NK-92 treated with Interleukin-12 subunit alpha and Interleukin-12 subunit beta, amount 100 ng/mL, for 24 hours (cell line): Measurements from ENCODE around the gene VWA8.
"Not testable (repeated sequence)": the region's sequence is repeated elsewhere in the genome, so short reads cannot be mapped to it uniquely, and the experiment has no call there.

Experiments
- DNase-seq: peaks from one replicate; lab custom pipeline; 2025; lab: John Stamatoyannopoulos, UW

Gene VWA8

DNA sequence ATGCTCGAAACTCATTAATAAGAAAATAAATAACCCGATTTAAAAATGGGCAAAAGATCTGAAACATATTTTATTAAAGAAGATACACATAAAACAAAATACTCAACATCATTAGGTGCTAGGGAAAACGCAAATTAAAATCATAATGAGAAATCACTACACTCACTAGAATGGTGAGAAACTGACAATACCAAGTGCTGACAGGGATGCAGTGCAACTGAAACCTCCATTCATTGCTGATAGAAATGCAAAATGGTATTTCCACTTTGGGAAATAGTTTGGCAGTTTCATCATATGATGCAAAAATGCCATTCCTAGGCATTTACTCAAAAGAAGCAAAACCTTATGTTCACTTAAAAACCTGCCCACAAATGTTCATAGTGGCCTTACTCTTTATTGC lies 278.1 kb downstream of the VWA8 start:
- DNase-seq, result no peak

DNA sequence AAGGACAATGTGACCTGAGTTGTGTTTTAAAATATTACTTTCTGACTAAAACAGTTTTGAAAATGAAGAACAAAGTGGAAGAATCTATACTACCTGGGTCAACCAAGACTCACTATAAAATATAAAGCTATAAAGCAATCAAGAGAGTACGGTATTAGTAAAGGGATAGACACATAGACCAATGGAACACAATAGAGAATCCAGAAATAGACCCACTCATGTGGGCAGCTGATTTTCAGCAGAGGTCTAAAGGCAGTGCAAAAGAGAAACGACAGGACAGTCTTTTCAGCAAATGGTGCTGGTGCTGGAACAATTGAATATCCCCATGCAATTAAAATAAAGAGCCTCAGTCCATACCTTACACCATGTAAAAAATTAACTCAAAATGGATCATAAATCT lies 278.9 kb downstream of the VWA8 start:
- DNase-seq, result no peak

DNA sequence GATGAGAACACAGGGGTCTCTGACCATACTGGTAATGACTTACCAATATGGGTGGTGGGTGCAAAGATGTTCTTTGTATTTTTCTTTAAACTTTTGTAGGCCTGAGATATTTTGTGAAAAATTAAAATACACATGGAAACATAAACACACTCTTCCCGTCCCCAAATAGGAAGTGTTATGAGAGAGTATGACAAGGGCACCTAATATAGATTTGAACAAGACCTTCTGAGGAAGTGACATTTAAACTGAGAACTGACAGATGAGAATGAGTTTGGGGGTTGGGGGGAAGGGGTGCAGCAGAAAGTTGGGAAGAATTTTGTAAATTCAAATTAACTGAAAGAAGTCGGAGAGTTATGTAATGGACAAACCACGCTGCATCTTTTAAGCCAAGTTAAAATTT lies 279.3 kb downstream of the VWA8 start:
- DNase-seq, result no peak

DNA sequence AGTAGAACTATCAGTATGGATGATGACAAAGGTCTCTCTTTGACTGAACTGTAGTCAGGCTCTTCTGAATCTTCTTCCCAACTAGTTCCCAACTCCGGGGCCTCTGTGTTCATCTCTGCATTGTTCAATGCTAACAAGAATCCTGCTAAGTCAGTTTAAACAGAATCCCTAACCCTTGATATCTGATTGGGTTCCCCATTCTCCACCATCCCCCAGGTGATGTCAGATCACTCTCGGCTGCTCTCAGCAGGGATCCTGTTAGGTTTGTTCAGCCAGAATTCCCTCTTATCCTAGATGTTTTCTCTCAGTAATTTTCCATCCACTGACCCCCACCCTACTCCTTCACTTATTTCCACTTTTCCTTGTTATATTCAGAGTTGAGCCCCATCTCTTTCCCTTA lies 280.0 kb downstream of the VWA8 start:
- no peak for DNase-seq

DNA sequence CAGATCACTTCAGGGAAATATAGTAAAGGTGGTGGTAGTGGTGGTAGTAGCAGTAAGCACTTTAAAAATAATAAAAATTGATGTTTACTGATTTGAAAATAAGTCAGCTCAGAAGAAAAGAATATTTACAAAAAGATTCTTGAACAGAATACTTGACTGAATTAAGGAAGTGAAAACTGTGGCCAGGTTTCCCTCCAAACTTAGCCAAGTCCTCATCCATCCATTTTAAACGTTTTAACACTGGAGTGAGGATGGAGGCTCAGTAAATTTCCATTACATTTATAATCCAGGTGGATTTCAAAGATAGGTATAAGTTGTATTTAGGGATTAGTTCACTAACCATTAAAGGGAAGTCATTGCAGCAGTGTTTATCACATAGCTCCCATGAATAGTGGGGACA lies 282.1 kb downstream of the VWA8 start:
- DNase-seq, result no peak

DNA sequence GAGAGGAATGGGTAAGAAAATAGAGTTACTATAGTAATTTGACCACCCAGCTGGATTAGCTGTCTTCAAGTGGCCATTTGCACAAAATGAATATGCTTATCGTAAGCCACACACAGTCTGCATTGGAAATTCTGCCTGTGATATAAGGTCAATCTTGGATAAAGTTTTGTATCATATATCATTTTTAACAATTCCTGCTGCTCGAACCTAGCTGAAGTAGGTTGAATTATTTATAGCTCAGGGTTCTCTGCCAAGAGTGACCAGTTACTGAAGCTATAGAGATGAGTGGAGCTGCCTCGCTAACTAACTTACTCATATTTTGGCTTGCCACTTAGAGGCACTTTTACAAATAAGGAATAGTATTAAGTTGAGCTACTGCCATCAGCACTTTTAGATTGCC lies 282.7 kb downstream of the VWA8 start:
- DNase-seq, result no peak

DNA sequence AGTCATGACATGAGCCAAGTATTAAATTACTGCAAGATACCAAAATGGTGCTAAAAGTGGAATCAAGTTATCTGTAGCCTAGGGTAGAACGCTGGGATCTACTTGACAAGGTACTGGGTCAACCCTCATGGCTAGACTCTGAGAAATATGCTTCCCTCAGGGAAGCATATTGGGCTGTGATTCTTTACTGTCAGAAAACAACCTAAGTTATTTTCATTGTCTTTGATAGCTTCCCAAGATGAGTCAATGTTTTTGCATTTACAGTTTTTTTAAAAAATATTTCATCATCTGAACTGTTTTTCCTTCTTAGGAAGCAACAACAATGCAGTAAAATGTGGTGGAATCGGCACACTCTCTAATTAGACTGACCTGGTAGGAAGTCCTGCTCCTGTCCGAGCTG lies 285.6 kb downstream of the VWA8 start:
- DNase-seq, result no peak

DNA sequence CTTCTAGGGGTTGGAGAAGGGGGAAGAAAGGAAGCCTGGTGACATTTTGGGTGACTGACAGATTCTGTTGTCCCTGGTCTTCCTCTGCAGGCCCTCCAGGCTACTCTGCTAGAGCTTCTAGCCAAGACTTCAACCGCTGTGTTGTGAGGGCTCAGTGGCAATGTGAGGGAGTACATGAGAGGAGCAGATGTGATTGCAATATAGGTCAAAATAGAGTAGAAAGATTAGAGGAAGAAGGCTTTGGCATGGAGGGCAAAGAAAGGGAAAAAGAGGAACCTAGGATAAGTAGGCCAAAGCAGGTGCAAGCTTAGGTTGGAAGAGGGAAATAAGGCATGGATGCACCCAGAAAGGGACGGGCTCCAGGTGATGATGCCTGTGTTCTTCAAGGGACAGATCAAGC lies 286.7 kb downstream of the VWA8 start:
- DNase-seq, result no peak

DNA sequence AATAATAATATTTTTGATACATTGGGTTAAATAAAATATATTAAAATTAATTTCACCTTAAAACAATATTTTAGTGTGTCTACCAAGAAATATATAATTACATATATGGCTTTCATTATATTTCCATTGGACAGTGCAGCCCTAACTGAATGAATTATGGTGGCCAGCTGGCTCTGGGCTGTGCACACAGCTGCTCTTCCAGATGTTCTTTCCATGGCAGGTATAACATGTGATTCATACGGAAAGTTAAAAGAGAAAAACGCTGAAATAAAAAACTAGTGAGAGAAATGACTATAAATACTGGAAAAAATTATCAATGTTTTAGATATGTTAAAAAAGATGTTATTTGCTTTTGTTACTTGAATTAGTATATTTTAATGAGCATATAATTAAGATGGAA lies 287.3 kb downstream of the VWA8 start:
- DNase-seq, result no peak

DNA sequence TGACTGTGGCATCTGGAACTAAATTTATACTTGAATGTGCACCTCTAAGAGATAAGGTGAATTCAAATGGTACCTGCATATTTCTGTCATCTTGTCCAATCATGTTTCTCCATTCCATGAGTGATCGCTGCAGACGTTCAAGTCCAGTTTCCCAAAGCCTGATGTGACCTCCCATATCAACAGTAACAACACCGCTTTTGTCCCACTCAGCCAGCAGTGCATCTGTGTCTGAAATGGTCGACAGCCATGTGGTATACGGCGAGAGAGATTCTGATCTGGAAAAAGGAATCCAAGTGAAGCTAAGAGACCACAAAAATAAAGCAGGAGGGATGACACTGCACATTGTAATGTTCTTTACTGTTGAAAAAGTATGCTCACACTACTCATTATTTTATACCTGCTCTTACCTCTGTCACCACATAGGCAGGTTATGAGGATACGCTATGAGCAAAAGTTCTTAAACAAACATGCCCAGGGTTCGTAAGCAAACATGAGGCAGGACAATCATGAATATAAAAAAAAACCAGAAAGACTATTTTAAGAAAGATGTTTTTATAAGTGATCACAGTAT lies 290.0 kb downstream of the VWA8 start:
- DNase-seq, result no peak

DNA sequence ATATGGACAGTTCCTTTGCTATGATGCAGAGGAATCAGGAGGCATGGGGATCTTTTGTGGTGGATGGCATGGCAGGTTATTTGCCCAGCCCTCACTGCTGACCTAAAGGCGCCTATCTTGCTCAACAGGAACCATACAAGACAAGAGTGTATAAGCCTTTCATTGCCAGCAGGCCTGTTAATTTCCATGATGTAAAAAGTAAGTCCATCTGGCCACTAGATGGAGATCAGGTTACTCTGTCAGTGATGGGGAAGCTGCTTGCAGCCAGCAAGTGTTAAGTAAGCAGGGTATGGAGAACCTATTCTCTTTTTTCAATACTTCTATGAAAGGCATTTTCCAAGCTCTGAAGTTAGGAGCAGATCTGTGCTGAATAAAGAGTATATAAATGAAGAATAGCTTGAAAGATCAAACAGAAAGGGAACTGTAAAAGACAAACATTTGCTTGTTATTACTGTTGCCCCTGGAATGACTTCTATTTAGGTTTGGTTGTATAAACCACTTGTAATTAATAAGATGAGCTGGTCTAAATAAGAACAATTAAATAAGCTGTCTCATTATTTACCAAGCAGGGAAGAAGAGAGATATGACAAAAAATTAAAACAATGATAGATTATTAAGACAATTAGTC lies 292.7 kb downstream of the VWA8 start:
- DNase-seq, result no peak

DNA sequence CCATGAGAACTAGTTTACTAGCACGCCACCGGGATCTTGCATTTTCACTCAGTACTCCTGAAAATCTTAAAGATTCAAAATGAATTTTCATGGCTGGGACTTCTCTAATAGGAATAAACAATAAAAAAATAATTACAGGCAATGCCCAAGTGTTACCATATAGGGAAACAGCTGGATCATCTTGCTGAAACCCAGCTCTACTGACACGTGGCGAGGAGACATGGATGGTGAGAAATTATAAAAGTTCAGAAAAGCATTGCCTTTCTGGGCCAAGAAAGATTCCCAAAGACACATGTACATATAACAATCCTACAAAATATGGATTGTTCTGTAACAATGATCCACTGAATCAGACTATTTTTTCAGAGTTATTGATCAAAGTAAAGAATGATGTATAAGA lies 294.3 kb downstream of the VWA8 start:
- no peak for DNase-seq

DNA sequence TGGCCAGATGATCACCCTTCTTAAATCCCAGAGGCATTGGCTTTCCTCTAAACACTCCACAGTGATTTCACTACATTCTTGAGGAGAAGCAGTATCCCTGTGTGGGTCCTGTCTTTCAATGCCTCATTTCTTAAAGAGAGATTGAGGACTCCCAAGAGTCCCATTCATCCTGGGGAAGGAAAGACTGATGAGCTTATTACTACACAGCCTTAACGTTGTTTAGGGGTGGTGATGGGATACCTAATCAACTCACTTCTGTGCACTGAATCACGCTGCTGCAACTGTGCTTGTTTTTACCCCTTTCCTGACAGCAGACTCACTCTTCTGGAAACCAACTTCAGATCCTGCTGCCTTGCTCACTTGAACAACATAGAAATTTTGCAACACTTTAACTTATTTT lies 300.5 kb downstream of the VWA8 start:
- DNase-seq, result no peak

DNA sequence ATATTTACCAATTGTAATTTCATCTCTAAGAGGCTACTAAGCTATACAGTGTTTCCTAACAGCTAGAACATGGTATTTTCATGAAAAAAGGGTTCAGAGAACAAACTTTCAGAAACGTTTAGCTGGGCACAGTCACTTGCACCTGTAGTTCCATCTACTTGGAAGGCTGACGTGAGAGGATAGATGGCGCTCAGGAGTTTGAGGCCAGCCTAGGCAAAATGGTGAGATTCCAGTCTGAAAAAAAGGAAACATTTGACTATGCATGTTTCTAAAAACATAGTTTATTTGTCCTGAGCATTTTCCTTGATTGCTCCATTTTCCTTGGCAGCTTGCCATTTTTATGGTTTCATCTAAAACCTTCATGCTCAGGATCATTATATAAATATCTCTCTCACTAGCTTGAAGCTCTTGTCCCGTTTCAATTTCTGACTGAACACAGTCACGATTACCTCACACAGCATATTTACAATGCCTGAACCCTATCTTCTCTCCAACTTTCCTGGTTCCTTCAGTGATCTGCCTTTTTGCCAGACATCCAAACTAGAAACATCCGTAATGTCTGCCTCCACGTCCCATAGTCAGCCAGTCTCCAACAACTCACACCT lies 302.8 kb downstream of the VWA8 start:
- no peak for DNase-seq

DNA sequence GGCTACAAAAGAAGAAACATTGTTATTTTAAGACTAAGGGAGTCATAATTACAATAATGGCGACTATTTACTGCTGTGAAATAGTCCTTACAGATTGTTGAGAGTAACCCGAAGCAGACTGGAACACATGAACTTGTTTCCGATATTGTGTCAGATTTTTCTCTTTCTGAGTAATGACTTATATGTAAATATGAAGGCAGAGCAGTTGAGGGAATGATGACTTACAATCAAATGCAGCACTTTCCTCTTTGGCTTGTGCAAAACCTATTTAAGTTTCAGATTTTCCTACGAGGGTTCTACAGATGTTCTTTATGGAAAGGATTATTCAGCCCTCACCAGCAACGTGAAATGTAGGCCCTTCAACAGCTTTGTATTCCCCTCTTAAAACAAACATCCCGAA lies 304.9 kb downstream of the VWA8 start:
- no peak for DNase-seq

DNA sequence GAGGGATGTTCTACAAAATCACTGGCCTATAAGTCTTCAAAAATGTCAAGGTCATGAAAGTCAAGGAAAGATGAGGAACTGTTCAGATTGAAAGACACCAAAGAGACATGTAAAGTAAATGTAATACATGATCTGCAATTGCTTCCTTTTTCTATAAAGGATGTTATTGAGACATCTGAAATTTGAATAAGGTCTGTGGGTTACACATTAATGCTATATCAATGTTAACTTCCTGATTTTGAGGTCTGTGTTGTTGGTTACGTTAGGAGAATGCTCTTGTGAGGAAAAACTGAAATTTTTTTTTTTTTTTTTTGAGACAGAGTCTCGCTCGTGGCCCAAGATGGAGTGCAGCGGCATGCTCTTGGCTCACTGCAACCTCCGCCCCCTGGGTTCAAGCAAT lies 306.1 kb downstream of the VWA8 start:
- no peak for DNase-seq

DNA sequence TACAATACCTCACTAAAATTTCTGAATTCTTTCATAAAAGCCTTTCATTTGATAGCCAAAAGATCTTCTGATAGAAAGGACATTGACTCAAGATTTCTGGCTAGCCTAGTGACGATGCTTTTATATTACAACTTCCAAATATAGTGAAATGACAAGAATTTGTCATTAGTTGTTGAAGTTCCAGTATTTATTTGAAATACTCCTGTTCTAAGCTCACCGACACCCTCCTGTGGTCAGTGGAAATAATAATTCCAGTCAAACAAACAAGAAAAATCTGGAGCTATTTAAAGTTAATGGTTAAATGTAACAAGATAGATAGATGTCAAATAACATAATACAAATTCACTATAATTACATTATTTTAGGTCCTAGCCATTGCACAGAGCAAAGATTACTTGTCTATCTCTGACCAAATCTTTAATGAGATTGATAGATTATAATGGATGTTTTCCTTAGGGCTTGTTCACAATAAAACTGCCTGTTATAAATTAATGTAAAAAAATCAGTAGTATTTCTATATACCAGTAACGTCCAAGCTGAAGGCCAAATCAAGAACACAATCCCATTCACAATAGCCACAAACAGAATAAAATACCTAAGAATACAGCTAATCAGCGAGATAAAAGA lies 308.1 kb downstream of the VWA8 start:
- no peak for DNase-seq

DNA sequence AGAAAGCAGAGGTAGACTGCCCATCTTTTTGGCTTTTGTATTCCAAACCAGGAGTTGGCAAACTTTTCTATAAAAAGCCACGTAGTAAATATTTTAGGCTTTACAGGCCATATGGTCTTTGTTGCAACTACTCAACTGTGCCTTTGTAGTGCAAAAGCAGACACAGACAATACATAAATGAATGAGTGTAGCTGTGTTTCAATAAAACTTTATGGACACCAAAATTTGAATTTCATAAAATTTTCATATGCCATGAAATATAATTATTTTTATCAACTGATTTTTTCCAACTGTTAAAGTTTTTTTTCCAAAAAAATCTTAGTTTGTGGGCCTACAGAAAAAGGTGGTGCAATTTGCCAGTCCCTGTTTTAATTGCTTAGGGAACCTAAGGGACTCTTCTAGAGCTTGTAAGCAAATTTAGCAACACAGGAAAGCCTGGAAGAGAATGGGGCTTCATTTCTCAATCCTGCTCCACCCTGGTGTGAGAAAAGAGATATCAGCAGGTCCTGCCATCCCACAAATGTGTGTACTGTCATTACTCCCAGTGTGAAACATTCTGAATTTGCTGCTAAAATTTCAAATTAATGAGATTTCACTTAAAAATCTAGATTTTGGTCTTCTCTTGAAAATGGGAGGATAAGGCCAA lies 309.4 kb downstream of the VWA8 start:
- DNase-seq, result no peak

DNA sequence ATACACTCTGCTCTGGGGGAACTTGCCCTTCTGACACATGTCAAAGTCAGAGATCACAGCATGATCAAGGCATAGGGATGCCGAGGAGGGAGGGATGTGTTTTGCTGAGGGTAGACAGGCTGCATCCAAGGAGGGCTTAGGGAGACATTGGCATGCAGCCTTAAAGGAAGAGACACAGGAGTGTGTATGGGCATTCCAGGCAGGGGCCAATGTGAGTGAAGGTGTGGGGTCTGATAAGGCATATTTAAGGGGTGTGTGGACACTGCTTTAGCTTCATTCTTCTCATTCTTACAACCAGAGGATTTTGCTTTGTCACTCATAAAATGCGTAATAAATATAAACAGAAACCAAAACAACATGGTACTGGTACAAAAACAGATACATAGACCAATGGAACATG lies 310.2 kb downstream of the VWA8 start:
- DNase-seq, result no peak

DNA sequence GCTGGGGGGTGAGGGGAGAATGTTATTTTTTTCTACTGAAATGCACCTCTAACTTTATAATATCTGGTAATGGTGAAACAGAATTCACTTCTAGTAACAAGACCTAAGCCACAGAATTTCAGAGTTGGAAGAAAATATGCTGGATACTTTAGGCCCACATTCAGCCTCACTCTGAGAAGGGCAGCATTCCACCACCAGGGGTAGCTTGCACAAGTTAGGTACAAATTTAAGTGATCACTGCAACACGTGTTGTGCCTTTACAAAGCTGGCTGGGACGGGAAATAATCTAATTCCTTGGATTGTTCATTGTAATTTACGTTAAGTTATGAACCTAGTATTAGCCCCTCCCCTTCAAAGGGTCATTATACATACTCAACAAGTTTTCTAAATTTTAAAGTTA lies 311.2 kb downstream of the VWA8 start:
- DNase-seq, result no peak

DNA sequence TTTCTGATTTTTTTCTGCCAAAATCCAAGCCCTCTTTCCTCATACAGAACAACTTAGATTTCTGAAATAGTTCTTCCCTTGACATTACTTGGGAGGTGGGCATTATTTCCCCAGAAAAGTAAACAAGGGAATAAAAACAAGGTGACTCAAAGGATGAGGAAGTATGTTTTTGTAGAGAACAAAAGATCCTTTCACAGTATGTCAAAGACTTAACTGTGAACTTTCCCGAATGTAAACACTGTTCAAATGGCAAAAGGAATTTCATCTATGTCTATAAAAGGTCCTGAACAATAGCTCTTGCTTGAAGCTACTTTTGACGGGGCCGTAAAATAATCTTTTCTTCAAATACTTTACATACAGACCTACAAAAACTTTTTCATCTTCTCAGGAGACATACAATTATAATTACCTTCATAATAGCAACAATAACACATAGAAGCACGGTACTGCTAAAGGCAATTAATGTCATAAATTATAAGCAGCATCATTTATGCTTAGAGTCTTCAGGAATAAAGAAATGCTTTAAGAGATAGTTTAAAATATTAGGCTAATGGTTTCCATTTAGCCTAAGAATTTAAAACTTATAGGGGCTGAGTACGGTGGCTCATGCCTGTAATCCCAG lies 312.5 kb downstream of the VWA8 start:
- DNase-seq, result no peak

DNA sequence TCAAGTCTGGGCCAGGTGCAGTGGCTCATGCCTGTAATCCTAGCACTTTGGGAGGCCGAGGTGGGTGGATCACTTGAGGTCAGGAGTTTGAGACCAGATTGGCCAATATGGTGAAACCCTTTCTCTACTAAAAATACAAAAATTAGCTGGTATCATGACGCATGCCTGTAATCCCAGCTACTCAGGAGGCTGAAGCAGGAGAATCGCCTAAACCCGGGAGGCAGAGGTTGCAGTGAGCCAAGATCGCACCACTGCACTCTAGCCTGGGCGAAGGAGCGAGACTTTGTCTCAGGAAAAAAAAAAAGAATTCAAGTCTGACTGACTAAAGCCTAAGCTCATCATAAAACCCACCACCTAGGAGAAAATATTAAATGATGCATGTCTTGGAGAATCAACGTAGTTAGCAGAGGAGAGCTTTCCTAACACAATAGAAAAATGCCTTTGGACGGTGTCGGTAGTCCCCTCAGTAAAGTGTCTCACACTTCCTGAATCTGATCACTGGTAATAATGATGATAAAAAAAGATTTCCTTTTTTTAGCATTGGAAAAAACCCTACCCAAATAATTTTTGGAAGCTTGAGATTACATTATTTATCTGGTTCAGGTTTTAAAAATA lies 313.1 kb downstream of the VWA8 start:
- not testable (repeated sequence) for DNase-seq
